ENCODE data around the gene ABCC4.

- TF ChIP-seq EZH2 (IDR thresholded peaks at IDR 0.05; ENCODE audit: borderline replicate concordance, low read depth, low read length, poor library complexity, severe bottlenecking), result no peak
- TF ChIP-seq, protein P1, sequence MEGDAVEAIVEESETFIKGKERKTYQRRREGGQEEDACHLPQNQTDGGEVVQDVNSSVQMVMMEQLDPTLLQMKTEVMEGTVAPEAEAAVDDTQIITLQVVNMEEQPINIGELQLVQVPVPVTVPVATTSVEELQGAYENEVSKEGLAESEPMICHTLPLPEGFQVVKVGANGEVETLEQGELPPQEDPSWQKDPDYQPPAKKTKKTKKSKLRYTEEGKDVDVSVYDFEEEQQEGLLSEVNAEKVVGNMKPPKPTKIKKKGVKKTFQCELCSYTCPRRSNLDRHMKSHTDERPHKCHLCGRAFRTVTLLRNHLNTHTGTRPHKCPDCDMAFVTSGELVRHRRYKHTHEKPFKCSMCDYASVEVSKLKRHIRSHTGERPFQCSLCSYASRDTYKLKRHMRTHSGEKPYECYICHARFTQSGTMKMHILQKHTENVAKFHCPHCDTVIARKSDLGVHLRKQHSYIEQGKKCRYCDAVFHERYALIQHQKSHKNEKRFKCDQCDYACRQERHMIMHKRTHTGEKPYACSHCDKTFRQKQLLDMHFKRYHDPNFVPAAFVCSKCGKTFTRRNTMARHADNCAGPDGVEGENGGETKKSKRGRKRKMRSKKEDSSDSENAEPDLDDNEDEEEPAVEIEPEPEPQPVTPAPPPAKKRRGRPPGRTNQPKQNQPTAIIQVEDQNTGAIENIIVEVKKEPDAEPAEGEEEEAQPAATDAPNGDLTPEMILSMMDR (conservative IDR thresholded peaks at IDR 0.05; ENCODE audit: low read depth, low read length), result no peak
Measured at GRCh38 chr13:95140502-95140901, 160.7 kb downstream of the ABCC4 start.

All from A673 (cell line).